22Rv1 (cell line): ENCODE measurements around the gene AMBRA1.

Source experiments
- H3K27ac ChIP-seq: fragments of 450-650 bp; 2 replicates; pipeline ENCODE4 v1.5.1; 2017
- ZFX ChIP-seq: fragments of 450-650 bp; IDR thresholded peaks from 2 replicates; pipeline ENCODE4 v1.6.1; 2017; ENCODE audit warnings: antibody characterized with exemption, borderline replicate concordance
- TF ChIP-seq, protein P1 (sequence below): fragments of 450-650 bp; IDR thresholded peaks from 2 replicates; pipeline ENCODE4 v1.5.1; 2017; ENCODE audit warnings: mild to moderate bottlenecking

AMBRA1 gene

DNA sequence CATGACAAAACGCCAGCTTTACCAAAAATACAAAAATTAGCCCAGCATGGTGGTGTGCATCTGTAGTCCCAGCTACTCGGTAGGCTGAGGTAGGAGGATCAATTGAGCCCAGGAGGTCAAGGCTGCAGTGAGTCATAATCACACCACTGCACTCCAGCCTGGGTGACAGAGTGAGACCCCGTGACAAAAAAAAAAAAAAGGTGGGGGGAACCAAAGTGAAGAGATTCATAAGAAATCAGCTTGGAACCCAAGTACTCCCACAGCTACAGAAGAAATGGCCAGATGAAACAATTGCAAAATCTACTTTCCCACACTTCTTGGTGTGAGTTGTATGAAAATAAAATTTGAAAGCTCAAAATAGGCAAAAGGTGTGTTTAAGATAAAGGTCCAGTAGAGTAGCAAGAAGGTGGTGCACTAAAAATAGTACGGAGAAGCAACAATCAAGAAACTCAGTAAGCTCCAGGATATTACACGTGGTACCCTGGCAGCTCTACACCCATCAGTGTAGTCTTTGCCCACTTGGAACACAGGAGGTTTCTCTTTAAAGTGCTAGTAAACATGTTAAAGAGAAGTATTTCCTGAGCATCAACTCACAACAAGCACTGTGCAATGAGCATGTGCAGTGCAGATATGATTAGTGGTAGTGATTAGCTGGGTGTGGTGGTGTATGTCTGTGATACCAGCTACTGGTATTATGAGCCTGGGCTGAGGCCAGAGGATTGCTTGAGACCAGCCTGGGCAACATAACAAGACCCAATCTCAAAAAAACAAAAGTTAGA lies 17.9 kb upstream of the AMBRA1 start:
- H3K27ac ChIP-seq = no peak overlapping the region
- no peak for TF ChIP-seq ZFX
- TF ChIP-seq, protein P1, sequence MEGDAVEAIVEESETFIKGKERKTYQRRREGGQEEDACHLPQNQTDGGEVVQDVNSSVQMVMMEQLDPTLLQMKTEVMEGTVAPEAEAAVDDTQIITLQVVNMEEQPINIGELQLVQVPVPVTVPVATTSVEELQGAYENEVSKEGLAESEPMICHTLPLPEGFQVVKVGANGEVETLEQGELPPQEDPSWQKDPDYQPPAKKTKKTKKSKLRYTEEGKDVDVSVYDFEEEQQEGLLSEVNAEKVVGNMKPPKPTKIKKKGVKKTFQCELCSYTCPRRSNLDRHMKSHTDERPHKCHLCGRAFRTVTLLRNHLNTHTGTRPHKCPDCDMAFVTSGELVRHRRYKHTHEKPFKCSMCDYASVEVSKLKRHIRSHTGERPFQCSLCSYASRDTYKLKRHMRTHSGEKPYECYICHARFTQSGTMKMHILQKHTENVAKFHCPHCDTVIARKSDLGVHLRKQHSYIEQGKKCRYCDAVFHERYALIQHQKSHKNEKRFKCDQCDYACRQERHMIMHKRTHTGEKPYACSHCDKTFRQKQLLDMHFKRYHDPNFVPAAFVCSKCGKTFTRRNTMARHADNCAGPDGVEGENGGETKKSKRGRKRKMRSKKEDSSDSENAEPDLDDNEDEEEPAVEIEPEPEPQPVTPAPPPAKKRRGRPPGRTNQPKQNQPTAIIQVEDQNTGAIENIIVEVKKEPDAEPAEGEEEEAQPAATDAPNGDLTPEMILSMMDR = no peak

DNA sequence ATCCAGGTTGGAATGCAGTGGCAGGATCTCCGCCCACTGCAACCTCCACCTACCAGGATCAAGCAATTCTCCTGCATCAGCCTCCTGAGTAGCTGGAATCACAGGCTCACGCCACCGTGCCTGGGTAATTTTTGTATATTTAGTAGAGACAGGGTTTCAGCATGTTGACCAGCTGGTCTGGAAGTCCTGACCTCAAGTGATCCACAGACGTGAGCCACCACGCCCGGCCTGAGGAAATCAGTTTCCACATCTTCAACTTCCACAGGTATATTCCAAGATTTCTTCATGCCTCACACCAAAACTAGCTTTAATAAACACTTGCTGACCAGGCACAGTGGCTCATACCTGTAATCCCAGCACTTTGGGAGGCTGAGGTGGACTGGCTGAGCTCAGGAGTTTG lies 15.6 kb upstream of the AMBRA1 start:
- H3K27ac ChIP-seq = no peak overlapping the region
- TF ChIP-seq, protein P1 = no peak
- TF ChIP-seq ZFX = no peak

DNA sequence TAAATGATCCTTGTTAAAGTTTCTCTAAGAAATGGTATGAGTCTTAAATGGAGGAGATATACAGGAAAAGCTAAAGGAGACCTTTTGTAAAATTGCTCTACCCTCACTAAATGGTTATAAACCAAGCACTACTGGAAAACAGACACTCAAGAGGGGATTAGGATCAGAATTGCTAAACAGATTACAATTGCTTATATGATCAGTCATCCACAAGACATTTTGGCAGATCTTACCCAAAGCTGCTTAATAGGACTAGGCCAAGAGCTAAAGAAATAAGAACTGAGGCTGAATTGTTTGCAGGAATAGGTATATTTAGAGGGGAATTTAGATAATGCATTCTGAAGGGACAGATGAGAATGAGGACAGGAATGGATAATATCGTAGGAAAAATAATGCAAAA lies 13.7 kb upstream of the AMBRA1 start:
- TF ChIP-seq, protein P1 = no peak
- TF ChIP-seq ZFX = no peak
- no peak overlapping the region for H3K27ac ChIP-seq

DNA sequence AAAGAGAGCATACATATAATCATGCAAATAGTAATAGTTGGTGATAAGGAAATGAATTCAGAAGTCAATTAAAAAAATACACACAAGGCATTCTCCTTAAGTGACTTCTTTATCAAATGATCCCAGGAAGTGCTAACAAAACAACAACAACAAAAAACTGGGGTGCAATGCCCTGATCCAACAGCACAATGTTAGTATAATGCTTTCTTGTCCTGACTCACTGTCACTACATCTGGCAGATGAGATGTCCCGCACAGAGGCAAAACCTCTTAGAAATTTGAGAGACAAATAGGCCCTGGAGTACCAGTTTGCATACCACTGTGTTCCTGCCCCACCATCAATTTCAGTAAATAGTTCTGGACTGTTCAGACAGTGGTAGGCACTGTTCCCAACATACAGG lies 11.0 kb upstream of the AMBRA1 start:
- no peak for TF ChIP-seq ZFX
- TF ChIP-seq, protein P1 = no peak
- no peak overlapping the region for H3K27ac ChIP-seq

DNA sequence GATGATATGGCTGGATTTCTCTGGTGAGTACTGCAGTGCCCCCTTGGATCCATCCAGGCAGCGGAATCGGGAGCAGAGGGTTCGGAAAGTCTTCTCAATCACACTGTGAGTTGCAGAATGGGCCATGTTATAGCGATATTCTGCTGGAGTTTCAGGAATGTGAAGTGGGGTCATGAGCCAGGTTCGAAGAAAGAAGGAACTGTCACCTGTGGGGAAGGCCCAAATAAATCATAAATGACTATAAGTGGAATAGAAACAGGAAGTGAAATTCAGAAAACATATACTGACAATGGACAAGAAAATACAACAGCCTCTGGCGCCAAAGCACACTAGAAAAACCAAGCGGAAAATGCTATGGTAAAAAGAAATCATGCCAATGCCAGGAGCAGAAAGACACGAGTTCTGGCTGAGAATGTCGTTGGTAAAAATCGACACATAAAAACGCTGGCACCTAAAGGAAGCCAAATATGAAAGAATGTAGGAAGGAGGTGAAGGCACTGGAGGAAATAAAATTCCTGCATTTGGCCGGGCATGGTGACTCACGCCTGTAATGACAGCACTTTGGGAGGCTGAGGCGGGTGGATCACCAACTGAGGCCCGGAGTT lies 10.0 kb upstream of the AMBRA1 start:
- no peak overlapping the region for H3K27ac ChIP-seq
- TF ChIP-seq, protein P1 = no peak
- no peak for TF ChIP-seq ZFX

DNA sequence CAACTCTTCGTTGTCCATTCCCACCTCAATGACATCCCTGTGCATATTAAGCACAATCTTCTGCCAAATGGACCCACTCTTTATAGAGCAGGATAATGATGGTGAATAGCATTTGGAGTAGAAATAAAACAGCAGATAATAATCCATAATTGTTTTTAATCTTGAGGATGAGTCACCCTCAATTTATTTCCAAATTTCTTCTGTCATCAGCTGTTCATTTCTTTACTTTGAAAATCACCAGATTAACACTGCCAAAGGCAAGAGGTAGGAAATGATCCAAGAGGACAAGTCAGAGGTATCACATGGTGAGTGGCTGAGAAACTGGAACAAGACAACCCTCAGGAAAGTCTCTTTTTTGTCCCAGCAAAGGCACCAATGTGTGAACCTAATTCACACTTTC lies 7.3 kb upstream of the AMBRA1 start:
- TF ChIP-seq ZFX = no peak
- TF ChIP-seq, protein P1 = no peak
- H3K27ac ChIP-seq = no peak overlapping the region
